A549 (cell line): Measurements from ENCODE around the gene CIITA. TPM values are rescaled to one million over a fixed set of nuclear protein-coding genes. Genes with fewer than 3 reads are reported as not detected.

Source experiments
- ATAC-seq, 2 experiments: fragments of 200-7000 bp in 1 of 2; fragments of >200 bp in 1 of 2; cut with Nextera tagmentation in 1 of 2; cut with Tn5 transposase in 1 of 2; 3 replicates each; pipeline versions ENCODE4 v1.8.0 to v1.9.1; 2018 to 2020; ENCODE audit warnings: mild to moderate bottlenecking in 1 of 2, moderate library complexity in 1 of 2
- CTCF ChIA-PET: fragments of 300-600 bp; sonication (Branson Sonifier 250); formaldehyde crosslinking; extraction: SDS; loops from one replicate; lab custom pipeline; 2021; ENCODE audit warnings: antibody characterized with exemption, inconsistent platforms; lab: Yijun Ruan, JAX
- POLR2A ChIA-PET: fragments of 350-600 bp; formaldehyde crosslinking; extraction: SDS; loops from one replicate; lab custom pipeline; 2021; ENCODE audit warnings: antibody characterized with exemption, inconsistent platforms; lab: Yijun Ruan, JAX
- DNase-seq, 2 experiments: peaks; one replicate each; pipeline versions ENCODE4 v3.0.0 to v3.0.0-alpha.2; 2011 to 2016; ENCODE audit warnings: low read depth in 1 of 2, low spot score in 1 of 2
- FAIRE-seq: peaks from 2 replicates; lab custom pipeline; 2011; peaks lifted over from hg19 to GRCh38; lab: Jason Lieb, UNC
- H3K27ac ChIP-seq, 2 experiments: fragments of >200 bp; sonication (Bioruptor Twin); formaldehyde crosslinking; 3 replicates each; pipeline ENCODE4 v1.5.1; 2016 to 2017
- H3K4me1 ChIP-seq: fragments of >200 bp; sonication (Bioruptor Twin); formaldehyde crosslinking; 3 replicates; pipeline ENCODE4 v1.6.1; 2016
- H3K4me2 ChIP-seq: fragments of >200 bp; sonication (Bioruptor Twin); formaldehyde crosslinking; 3 replicates; pipeline ENCODE4 v1.6.1; 2016
- H3K4me3 ChIP-seq: fragments of >200 bp; sonication (Bioruptor Twin); formaldehyde crosslinking; 3 replicates; pipeline ENCODE4 v1.5.1; 2016
- H3K9me3 ChIP-seq: fragments of >200 bp; sonication (Bioruptor Twin); formaldehyde crosslinking; 3 replicates; pipeline ENCODE4 v1.6.1; 2016
- CBX8 ChIP-seq: fragments of 200-600 bp; sonication (generic); IDR thresholded peaks from 2 replicates; pipeline ENCODE4 v1.6.1; 2016
- CHD2 ChIP-seq: fragments of 150-350 bp; IDR thresholded peaks from 2 replicates; pipeline ENCODE4 v1.6.1; 2014; ENCODE audit warnings: low read length; ENCODE audit not compliant: partially characterized antibody
- EP300 ChIP-seq, 2 experiments: fragments of >200 bp; sonication (Bioruptor Twin); formaldehyde crosslinking; IDR thresholded peaks; 2 replicates in 1 of 2; 3 replicates in 1 of 2; pipeline ENCODE4 v1.6.1; 2016 to 2017
- ESRRA ChIP-seq: fragments of 150-350 bp; IDR thresholded peaks from 2 replicates; pipeline ENCODE4 v1.6.1; 2014; ENCODE audit warnings: mild to moderate bottlenecking, low read length, borderline replicate concordance
- FOSL2 ChIP-seq, 2 experiments: fragments of 450-650 bp in 1 of 2; fragments of >200 bp in 1 of 2; sonication (Bioruptor Twin) in 1 of 2; formaldehyde crosslinking; IDR thresholded peaks; 2 replicates each; pipeline versions ENCODE4 v1.5.0 to v1.6.1; 2016 to 2020; ENCODE audit warnings: mild to moderate bottlenecking in 1 of 2, moderate library complexity in 1 of 2
- FOXS1 ChIP-seq: fragments of 250-450 bp; sonication (Bioruptor Pico); IDR thresholded peaks from 2 replicates; pipeline ENCODE4 v1.5.0; 2020; ENCODE audit warnings: mild to moderate bottlenecking, moderate library complexity
- HDAC2 ChIP-seq: fragments of 200-600 bp; sonication (generic); IDR thresholded peaks from 2 replicates; pipeline ENCODE4 v1.6.1; 2016
- JUN ChIP-seq, 2 experiments: fragments of >200 bp; sonication (Bioruptor Twin); formaldehyde crosslinking; IDR thresholded peaks; 2 replicates in 1 of 2; 3 replicates in 1 of 2; pipeline ENCODE4 v1.6.1; 2016 to 2017
- JUNB ChIP-seq: fragments of >200 bp; sonication (Bioruptor Twin); formaldehyde crosslinking; IDR thresholded peaks from 2 replicates; pipeline ENCODE4 v1.6.1; 2016
- KDM5A ChIP-seq: fragments of 200-600 bp; sonication (generic); IDR thresholded peaks from 2 replicates; pipeline ENCODE4 v1.6.1; 2016; ENCODE audit warnings: antibody characterized with exemption, mild to moderate bottlenecking
- NFE2L2 ChIP-seq: fragments of 150-350 bp; conservative IDR thresholded peaks from 2 replicates; pipeline ENCODE4 v1.6.1; 2014; ENCODE audit warnings: low read length
- NPAS2 ChIP-seq: fragments of 250-450 bp; sonication (Bioruptor Pico); IDR thresholded peaks from 2 replicates; pipeline ENCODE4 v1.8.0; 2022; ENCODE audit warnings: mild to moderate bottlenecking, moderate library complexity, borderline replicate concordance
- NR3C1 ChIP-seq: fragments of >200 bp; sonication (Bioruptor Twin); formaldehyde crosslinking; IDR thresholded peaks from 3 replicates; pipeline ENCODE4 v1.6.1; 2017
- PHF8 ChIP-seq: fragments of 200-600 bp; sonication (generic); IDR thresholded peaks from 2 replicates; pipeline ENCODE4 v1.6.1; 2016; ENCODE audit warnings: low read depth, mild to moderate bottlenecking, antibody characterized with exemption, moderate library complexity, borderline replicate concordance
- POLR2A ChIP-seq: IDR thresholded peaks from 2 replicates; pipeline ENCODE4 v1.6.1; 2012; ENCODE audit warnings: mild to moderate bottlenecking, low read length
- RAD21 ChIP-seq, 2 experiments: fragments of >200 bp in 1 of 2; sonication (Bioruptor Twin) in 1 of 2; formaldehyde crosslinking in 1 of 2; IDR thresholded peaks in 1 of 2; conservative IDR thresholded peaks in 1 of 2; 2 replicates in 1 of 2; 3 replicates in 1 of 2; pipeline ENCODE4 v1.6.1; 2012 to 2018; ENCODE audit warnings: inconsistent platforms in 1 of 2
- RARB ChIP-seq: fragments of 250-450 bp; sonication (Bioruptor Pico); IDR thresholded peaks from 2 replicates; pipeline ENCODE4 v1.8.0; 2021; ENCODE audit warnings: mild to moderate bottlenecking, moderate library complexity
- SREBF2 ChIP-seq: fragments of 450-650 bp; IDR thresholded peaks from 2 replicates; pipeline ENCODE4 v1.6.1; 2014; ENCODE audit warnings: mild to moderate bottlenecking, moderate library complexity
- ZC3H11A ChIP-seq: fragments of 450-650 bp; IDR thresholded peaks from 2 replicates; pipeline ENCODE4 v1.6.1; 2014; ENCODE audit warnings: antibody characterized with exemption, mild to moderate bottlenecking
- ZFP36 ChIP-seq: fragments of 450-650 bp; IDR thresholded peaks from 2 replicates; pipeline ENCODE4 v1.6.1; 2014; ENCODE audit warnings: borderline replicate concordance; ENCODE audit not compliant: partially characterized antibody
- ZSCAN20 ChIP-seq: fragments of 250-450 bp; sonication (Bioruptor Pico); IDR thresholded peaks from 2 replicates; pipeline ENCODE4 v1.8.0; 2022; ENCODE audit warnings: mild to moderate bottlenecking, moderate library complexity
- WGBS: methylation state at CpG from one replicate; pipeline ENCODE4 v1.1.6; 2017; ENCODE audit errors: missing lambda C conversion rate; 5-methylcytosine and 5-hydroxymethylcytosine counted together
- polyA plus RNA-seq, 4 experiments: library from polyadenylated mRNA; depleted of rRNA in 3 of 4; stranded (reverse); fragments of >200 nt; fragmentation: RNase III in 1 of 4; extraction: RNeasy Plus Mini Kit Qiagen cat#74134 plus additional on column Dnase treatment in 1 of 4; gene quantifications; 2 replicates in 3 of 4; 3 replicates in 1 of 4; pipeline ENCODE4 v1.2.3, GENCODE V29; 2011 to 2017
- TF ChIP-seq, protein P1 (sequence below): fragments of 250-450 bp; sonication (Bioruptor Pico); IDR thresholded peaks from 2 replicates; pipeline ENCODE4 v1.5.0; 2020; ENCODE audit warnings: low read depth, mild to moderate bottlenecking, moderate library complexity
- TF ChIP-seq, protein P2 (sequence below): fragments of 150-350 bp; IDR thresholded peaks from 2 replicates; pipeline ENCODE4 v1.6.1; 2014; ENCODE audit warnings: low read depth, mild to moderate bottlenecking, low read length
- TF ChIP-seq, protein P3 (sequence below): fragments of 450-650 bp; IDR thresholded peaks from 2 replicates; pipeline ENCODE4 v1.6.1; 2014; ENCODE audit warnings: antibody characterized with exemption
- TF ChIP-seq, protein P4 (sequence below): IDR thresholded peaks from 2 replicates; pipeline ENCODE4 v1.6.1; 2012
- TF ChIP-seq, protein P5 (sequence below): fragments of 250-450 bp; sonication (Bioruptor Pico); IDR thresholded peaks from 2 replicates; pipeline ENCODE4 v1.5.0; 2021; ENCODE audit warnings: mild to moderate bottlenecking, moderate library complexity, borderline replicate concordance

The CIITA gene
- polyA plus RNA-seq, 2 of the 4 experiments (the other 2 are of a cell fraction): 0.06 TPM; not detected in 1

DNA sequence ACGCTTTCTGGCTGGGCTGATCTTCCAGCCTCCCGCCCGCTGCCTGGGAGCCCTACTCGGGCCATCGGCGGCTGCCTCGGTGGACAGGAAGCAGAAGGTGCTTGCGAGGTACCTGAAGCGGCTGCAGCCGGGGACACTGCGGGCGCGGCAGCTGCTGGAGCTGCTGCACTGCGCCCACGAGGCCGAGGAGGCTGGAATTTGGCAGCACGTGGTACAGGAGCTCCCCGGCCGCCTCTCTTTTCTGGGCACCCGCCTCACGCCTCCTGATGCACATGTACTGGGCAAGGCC is 30.7 kb downstream of the CIITA start:
- Histone ChIP-seq H3K4me3 (no peak overlapping the region), H3K4me2 (no peak overlapping the region), H3K4me1 (no peaks in the 10 kb centered on the region), H3K9me3 (peaks cover 5% of the 10 kb centered on the region; the same call in 2 of the 3 replicates), H3K27ac (no peak overlapping the region)
- DNase-seq (no peak), FAIRE-seq (no peak), ATAC-seq (no peak)
- no peak for TF ChIP-seq JUN (IDR thresholded peaks at IDR 0.05)
- TF ChIP-seq CBX8: no peak
- no peak for TF ChIP-seq NPAS2
- no peak for TF ChIP-seq RARB (CRISPR knock-in tag)
- TF ChIP-seq, protein P1, sequence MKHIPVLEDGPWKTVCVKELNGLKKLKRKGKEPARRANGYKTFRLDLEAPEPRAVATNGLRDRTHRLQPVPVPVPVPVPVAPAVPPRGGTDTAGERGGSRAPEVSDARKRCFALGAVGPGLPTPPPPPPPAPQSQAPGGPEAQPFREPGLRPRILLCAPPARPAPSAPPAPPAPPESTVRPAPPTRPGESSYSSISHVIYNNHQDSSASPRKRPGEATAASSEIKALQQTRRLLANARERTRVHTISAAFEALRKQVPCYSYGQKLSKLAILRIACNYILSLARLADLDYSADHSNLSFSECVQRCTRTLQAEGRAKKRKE (CRISPR knock-in tag): no peak
- TF ChIP-seq CHD2: no peak
- no peak for TF ChIP-seq RAD21 (conservative IDR thresholded peaks at IDR 0.05 in 1 of 2, IDR thresholded peaks at IDR 0.05 in 1 of 2)
- TF ChIP-seq FOSL2 (IDR thresholded peaks at IDR 0.05): no peak
- no peak for TF ChIP-seq FOSL2 (CRISPR knock-in tag; IDR thresholded peaks at IDR 0.05)
- TF ChIP-seq ESRRA: no peak
- TF ChIP-seq, protein P2, sequence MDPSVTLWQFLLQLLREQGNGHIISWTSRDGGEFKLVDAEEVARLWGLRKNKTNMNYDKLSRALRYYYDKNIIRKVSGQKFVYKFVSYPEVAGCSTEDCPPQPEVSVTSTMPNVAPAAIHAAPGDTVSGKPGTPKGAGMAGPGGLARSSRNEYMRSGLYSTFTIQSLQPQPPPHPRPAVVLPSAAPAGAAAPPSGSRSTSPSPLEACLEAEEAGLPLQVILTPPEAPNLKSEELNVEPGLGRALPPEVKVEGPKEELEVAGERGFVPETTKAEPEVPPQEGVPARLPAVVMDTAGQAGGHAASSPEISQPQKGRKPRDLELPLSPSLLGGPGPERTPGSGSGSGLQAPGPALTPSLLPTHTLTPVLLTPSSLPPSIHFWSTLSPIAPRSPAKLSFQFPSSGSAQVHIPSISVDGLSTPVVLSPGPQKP: no peak
- no peak for TF ChIP-seq KDM5A
- TF ChIP-seq, protein P3, sequence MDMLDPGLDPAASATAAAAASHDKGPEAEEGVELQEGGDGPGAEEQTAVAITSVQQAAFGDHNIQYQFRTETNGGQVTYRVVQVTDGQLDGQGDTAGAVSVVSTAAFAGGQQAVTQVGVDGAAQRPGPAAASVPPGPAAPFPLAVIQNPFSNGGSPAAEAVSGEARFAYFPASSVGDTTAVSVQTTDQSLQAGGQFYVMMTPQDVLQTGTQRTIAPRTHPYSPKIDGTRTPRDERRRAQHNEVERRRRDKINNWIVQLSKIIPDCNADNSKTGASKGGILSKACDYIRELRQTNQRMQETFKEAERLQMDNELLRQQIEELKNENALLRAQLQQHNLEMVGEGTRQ: no peak
- no peak for TF ChIP-seq JUNB
- ChIA-PET POLR2A (no interaction called here), CTCF (interaction anchor here (8.8 kb wide), 1 partner anchor 11 kb away, joined by 53 read pairs; no protein-coding TSS in a partner anchor)
- WGBS: 97% methylated on average over 6 of the region's 21 CpGs

DNA sequence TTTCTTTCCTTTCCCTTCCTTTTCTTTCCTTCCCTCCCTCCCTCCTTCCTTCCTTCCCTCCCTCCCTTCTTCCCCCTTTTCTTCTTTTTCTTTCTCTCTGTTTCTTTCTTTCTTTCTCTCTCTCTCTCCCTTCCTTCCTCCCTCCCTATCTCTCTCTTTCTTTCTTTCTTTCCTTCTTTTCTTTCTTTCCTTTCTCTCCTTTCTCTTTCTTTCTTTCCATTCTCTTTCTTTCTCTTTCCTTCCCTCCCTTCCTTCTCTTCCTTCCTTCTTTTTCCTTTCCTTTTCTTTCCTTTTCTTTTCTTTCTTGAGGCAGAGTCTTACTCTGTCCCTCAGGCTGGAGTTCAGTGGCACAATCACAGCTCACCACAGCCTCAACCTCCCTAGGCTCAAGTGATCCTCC is 34.3 kb downstream of the CIITA start:
- no peak for TF ChIP-seq ZC3H11A
- no peak for TF ChIP-seq ZSCAN20
- TF ChIP-seq HDAC2: no peak
- no peak for TF ChIP-seq FOXS1 (CRISPR knock-in tag)
- no peak for TF ChIP-seq FOSL2 (IDR thresholded peaks at IDR 0.05)
- no peak for TF ChIP-seq FOSL2 (CRISPR knock-in tag; IDR thresholded peaks at IDR 0.05)
- TF ChIP-seq, protein P4, sequence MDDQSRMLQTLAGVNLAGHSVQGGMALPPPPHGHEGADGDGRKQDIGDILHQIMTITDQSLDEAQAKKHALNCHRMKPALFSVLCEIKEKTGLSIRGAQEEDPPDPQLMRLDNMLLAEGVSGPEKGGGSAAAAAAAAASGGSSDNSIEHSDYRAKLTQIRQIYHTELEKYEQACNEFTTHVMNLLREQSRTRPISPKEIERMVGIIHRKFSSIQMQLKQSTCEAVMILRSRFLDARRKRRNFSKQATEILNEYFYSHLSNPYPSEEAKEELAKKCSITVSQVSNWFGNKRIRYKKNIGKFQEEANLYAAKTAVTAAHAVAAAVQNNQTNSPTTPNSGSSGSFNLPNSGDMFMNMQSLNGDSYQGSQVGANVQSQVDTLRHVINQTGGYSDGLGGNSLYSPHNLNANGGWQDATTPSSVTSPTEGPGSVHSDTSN: no peak
- TF ChIP-seq NPAS2: no peak
- TF ChIP-seq EP300 (IDR thresholded peaks at IDR 0.05): no peak
- TF ChIP-seq NR3C1: no peak
- no peak for TF ChIP-seq POLR2A
- TF ChIP-seq, protein P5, sequence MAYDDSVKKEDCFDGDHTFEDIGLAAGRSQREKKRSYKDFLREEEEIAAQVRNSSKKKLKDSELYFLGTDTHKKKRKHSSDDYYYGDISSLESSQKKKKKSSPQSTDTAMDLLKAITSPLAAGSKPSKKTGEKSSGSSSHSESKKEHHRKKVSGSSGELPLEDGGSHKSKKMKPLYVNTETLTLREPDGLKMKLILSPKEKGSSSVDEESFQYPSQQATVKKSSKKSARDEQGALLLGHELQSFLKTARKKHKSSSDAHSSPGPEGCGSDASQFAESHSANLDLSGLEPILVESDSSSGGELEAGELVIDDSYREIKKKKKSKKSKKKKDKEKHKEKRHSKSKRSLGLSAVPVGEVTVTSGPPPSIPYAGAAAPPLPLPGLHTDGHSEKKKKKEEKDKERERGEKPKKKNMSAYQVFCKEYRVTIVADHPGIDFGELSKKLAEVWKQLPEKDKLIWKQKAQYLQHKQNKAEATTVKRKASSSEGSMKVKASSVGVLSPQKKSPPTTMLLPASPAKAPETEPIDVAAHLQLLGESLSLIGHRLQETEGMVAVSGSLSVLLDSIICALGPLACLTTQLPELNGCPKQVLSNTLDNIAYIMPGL: no peak
- TF ChIP-seq, protein P2: no peak
- TF ChIP-seq SREBF2: no peak
- no peak for TF ChIP-seq PHF8
- TF ChIP-seq NFE2L2: no peak
- no peak for TF ChIP-seq ZFP36
- Histone ChIP-seq H3K9me3 (no peaks in the 10 kb centered on the region), H3K27ac (no peak overlapping the region), H3K4me1 (no peaks in the 10 kb centered on the region), H3K4me3 (no peak overlapping the region), H3K4me2 (no peak overlapping the region)
- ATAC-seq (no peak), DNase-seq (no peak), FAIRE-seq (no peak)
- POLR2A ChIA-PET: no interaction called here
- CTCF ChIA-PET: interaction anchor here (1.0 to 8.8 kb wide), 3 partner anchors 7 to 167 kb away, joined by 3 to 53 read pairs (median 5); partner anchors contain the start of gene NUBP1
